GM18858 (cell line): ENCODE measurements around the gene CPN2.

Experiments
- ATAC-seq: cut with Tn5 transposase; IDR thresholded peaks from one replicate; pipeline ENCODE4 v1.9.1; 2021; ENCODE audit not compliant: unreplicated experiment

CPN2 gene

GRCh38 chr3:194357681-194358080, 6.6 kb upstream of the CPN2 start:
- no peak for ATAC-seq

GRCh38 chr3:194355379-194355778, 4.3 kb upstream of the CPN2 start:
- no peak for ATAC-seq

GRCh38 chr3:194354315-194354714, 3.2 kb upstream of the CPN2 start:
- ATAC-seq = no peak

- ATAC-seq = no peak
Measured at GRCh38 chr3:194352667-194353246, 1.6 kb upstream of the CPN2 start.

GRCh38 chr3:194351952-194352536, 916 bp upstream of the CPN2 start:
- ATAC-seq = no peak

GRCh38 chr3:194350726-194351071, 429 bp downstream of the CPN2 start:
- no peak for ATAC-seq

- ATAC-seq = no peak
Measured at GRCh38 chr3:194348354-194348753, 2.8 kb downstream of the CPN2 start.

- ATAC-seq = no peak
Measured at GRCh38 chr3:194346621-194347020, 4.5 kb downstream of the CPN2 start.

- ATAC-seq = no peak
Measured at GRCh38 chr3:194346035-194346434, 5.1 kb downstream of the CPN2 start.

GRCh38 chr3:194344012-194344411, 7.1 kb downstream of the CPN2 start:
- ATAC-seq = no peak

- ATAC-seq = no peak
Measured at GRCh38 chr3:194343561-194343893, 7.6 kb downstream of the CPN2 start.

GRCh38 chr3:194342861-194343560, 8.1 kb downstream of the CPN2 start:
- ATAC-seq = no peak

- ATAC-seq = no peak
Measured at GRCh38 chr3:194340757-194341400, 10.2 kb downstream of the CPN2 start.

GRCh38 chr3:194339840-194340239, 11.3 kb downstream of the CPN2 start:
- ATAC-seq = no peak

GRCh38 chr3:194339356-194339755, 11.8 kb downstream of the CPN2 start:
- ATAC-seq = no peak

- no peak for ATAC-seq
Measured at GRCh38 chr3:194337965-194338753, 13.0 kb downstream of the CPN2 start.

- no peak for ATAC-seq
Measured at GRCh38 chr3:194336601-194337355, 14.3 kb downstream of the CPN2 start.

GRCh38 chr3:194333981-194334320, 17.2 kb downstream of the CPN2 start:
- ATAC-seq = no peak

GRCh38 chr3:194333212-194333980, 17.7 kb downstream of the CPN2 start:
- ATAC-seq = peak; percentile 80

- ATAC-seq = no peak
Measured at GRCh38 chr3:194332858-194333211, 18.3 kb downstream of the CPN2 start.
